ENCODE data around the gene VSTM2B. TPM values are rescaled to one million over a fixed set of nuclear protein-coding genes. Genes with fewer than 3 reads are reported as not detected.

Gene VSTM2B
- total RNA-seq, 1 experiment from 2014 or later: not detected

DNA sequence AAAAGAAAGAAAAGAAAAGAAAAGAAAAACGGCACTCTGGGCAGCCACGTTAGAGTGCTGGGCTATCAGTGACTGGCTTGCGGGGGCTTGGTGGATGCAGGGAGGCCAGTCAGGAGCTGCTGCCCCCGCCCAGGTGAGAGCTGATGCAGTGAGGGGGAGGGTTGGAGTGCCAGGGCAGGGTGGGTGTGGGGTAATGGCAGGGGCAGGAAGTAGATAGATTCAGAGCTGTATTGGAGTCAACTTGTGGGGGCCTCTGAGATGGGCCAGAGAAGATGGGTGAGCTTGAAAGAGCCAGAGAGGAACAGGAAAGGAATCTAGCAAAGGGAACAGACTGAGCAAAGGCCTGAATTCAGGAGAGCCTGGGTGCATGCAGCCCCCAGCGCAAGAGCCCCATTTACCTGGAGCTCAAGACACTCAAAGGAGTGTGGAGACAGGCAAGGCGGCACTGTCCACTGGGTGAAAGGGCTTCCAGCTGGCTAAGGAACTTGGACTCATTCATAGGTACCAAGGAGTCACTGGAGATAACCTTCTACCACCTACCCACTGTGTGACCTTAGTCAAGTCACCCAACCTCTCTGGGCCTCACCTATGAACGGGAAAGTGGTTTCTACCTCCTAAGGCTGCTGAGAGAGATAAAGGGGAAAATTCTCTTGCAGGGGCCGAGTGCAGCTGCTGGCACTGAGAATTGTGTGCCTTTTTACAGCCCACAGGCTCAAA, 20.2 kb downstream of the VSTM2B start:
- no peak overlapping the region for H3K4me2 ChIP-seq
- TF ChIP-seq, protein P1, sequence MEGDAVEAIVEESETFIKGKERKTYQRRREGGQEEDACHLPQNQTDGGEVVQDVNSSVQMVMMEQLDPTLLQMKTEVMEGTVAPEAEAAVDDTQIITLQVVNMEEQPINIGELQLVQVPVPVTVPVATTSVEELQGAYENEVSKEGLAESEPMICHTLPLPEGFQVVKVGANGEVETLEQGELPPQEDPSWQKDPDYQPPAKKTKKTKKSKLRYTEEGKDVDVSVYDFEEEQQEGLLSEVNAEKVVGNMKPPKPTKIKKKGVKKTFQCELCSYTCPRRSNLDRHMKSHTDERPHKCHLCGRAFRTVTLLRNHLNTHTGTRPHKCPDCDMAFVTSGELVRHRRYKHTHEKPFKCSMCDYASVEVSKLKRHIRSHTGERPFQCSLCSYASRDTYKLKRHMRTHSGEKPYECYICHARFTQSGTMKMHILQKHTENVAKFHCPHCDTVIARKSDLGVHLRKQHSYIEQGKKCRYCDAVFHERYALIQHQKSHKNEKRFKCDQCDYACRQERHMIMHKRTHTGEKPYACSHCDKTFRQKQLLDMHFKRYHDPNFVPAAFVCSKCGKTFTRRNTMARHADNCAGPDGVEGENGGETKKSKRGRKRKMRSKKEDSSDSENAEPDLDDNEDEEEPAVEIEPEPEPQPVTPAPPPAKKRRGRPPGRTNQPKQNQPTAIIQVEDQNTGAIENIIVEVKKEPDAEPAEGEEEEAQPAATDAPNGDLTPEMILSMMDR (conservative IDR thresholded peaks at IDR 0.05): no peak
- TF ChIP-seq EZH2 (IDR thresholded peaks at IDR 0.05; ENCODE audit: low read depth): no peak
- H3K9me3 ChIP-seq (ENCODE audit: insufficient read depth, low read depth): no peaks in the 10 kb centered on the region
- H3K27me3 ChIP-seq (ENCODE audit: insufficient read depth, low read depth): peaks cover 69% of the 10 kb centered on the region
- H3K36me3 ChIP-seq (ENCODE audit: low read depth): no peaks in the 10 kb centered on the region
- CTCF ChIA-PET: no interaction called here
- BruUV-seq (replicated peaks): no TSS peak
- no peaks in the 10 kb centered on the region for H3F3A ChIP-seq (ENCODE audit: insufficient read depth, low read depth)
- H3K4me1 ChIP-seq (replicated peaks; ENCODE audit: insufficient read depth): no peaks in the 10 kb centered on the region
- H3K27ac ChIP-seq: no peak overlapping the region
- H2AFZ ChIP-seq: no peak overlapping the region
- POLR2A ChIA-PET (ENCODE audit: unreplicated experiment): no interaction called here
- no peak overlapping the region for H3K4me3 ChIP-seq
- H3K79me2 ChIP-seq (ENCODE audit: low read depth): no peaks in the 10 kb centered on the region
- H4K20me1 ChIP-seq (ENCODE audit: insufficient read depth): no peaks in the 10 kb centered on the region
- intact Hi-C loops (cut with micrococcal nuclease; ENCODE audit: unreplicated experiment): no loop called here
- H3K9me2 ChIP-seq (ENCODE audit: insufficient read depth): no peaks in the 10 kb centered on the region
- DNase-seq: no peak

DNA sequence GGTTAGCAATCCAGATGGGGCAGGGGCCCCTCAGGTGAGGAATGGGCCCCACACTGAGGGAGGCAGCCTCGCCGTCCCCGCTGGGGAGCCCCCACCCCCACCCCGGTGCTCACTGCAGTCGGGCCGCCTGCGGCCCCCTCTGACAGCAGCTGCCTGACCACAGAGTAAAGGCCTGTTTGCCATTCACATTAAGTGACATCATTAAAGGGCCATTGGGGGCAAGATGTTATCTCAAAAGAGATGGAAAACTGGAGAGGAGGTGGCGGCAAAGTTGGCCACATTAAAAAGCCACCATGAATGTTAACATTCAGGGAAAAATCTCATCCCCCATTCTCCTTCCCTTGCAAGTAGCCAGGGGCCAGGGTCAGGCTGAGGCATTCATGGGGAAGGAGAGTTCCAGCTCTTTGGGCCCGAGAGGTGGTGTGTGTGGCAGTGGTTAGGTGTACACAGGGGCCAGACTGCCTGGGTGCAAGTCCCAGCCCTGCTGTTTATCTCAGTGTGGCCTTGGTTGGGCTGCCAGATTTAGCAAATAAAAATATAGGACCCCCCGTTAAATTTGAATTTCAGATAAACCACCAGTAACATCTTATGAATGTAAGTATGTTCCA, 20.9 kb downstream of the VSTM2B start:
- DNase-seq: no peak

DNA sequence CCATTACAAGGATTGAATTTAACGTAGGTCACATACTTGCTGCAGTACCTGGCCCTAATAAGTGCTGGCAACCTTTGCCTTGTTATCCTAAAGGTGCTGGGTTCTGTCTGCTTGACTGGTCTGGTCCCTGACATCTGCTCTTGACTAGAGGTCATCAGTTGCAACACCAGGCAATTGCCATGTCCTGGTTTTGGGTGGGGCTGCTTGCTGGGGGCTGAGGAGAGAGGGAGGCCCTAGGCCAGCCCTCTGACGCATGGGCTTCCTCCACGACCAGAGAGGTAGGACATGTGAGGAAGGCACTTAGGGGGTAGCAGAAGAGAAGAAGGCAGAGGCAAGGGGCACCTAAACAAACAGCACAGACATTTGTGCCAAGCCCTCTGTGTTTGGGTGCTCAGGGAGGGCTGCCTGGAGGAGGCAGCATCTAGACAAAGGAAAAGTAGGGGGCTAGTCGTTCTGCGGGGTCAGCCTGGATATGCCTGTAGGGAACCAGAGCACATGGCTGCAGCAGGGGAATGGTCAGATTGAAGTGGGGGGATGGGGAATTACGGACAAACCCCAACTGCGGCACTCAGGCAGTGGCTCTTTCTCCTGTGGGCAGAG, 21.7 kb downstream of the VSTM2B start:
- Histone ChIP-seq H3F3A (ENCODE audit: insufficient read depth, low read depth) (no peaks in the 10 kb centered on the region), H3K9me3 (ENCODE audit: insufficient read depth, low read depth) (no peaks in the 10 kb centered on the region), H3K9me2 (ENCODE audit: insufficient read depth) (no peaks in the 10 kb centered on the region), H4K20me1 (ENCODE audit: insufficient read depth) (no peaks in the 10 kb centered on the region), H3K36me3 (ENCODE audit: low read depth) (no peaks in the 10 kb centered on the region), H3K79me2 (ENCODE audit: low read depth) (no peaks in the 10 kb centered on the region), H2AFZ (no peak overlapping the region), H3K4me2 (no peak overlapping the region), H3K4me3 (no peak overlapping the region), H3K4me1 (replicated peaks; ENCODE audit: insufficient read depth) (no peaks in the 10 kb centered on the region), H3K27me3 (ENCODE audit: insufficient read depth, low read depth) (peaks cover 83% of the 10 kb centered on the region), H3K27ac (no peak overlapping the region)
- no TSS peak for BruUV-seq (replicated peaks)
- no peak for DNase-seq
- ChIA-PET CTCF (no interaction called here), POLR2A (ENCODE audit: unreplicated experiment) (no interaction called here)
- intact Hi-C loops (cut with micrococcal nuclease; ENCODE audit: unreplicated experiment): no loop called here
- TF ChIP-seq EZH2 (IDR thresholded peaks at IDR 0.05; ENCODE audit: low read depth): no peak
- TF ChIP-seq, protein P1 (conservative IDR thresholded peaks at IDR 0.05): no peak

More for the DNA sequence above, 20.9 kb downstream of the VSTM2B start:
- CTCF ChIA-PET: no interaction called here
- Histone ChIP-seq H3K9me2 (ENCODE audit: insufficient read depth) (no peaks in the 10 kb centered on the region), H2AFZ (no peak overlapping the region), H3K9me3 (ENCODE audit: insufficient read depth, low read depth) (no peaks in the 10 kb centered on the region), H4K20me1 (ENCODE audit: insufficient read depth) (no peaks in the 10 kb centered on the region), H3K36me3 (ENCODE audit: low read depth) (no peaks in the 10 kb centered on the region), H3K4me2 (no peak overlapping the region), H3K4me1 (replicated peaks; ENCODE audit: insufficient read depth) (no peaks in the 10 kb centered on the region), H3F3A (ENCODE audit: insufficient read depth, low read depth) (no peaks in the 10 kb centered on the region), H3K27ac (no peak overlapping the region), H3K27me3 (ENCODE audit: insufficient read depth, low read depth) (peaks cover 76% of the 10 kb centered on the region), H3K79me2 (ENCODE audit: low read depth) (no peaks in the 10 kb centered on the region), H3K4me3 (no peak overlapping the region)
- POLR2A ChIA-PET (ENCODE audit: unreplicated experiment): no interaction called here
- BruUV-seq (replicated peaks): no TSS peak
- no peak for TF ChIP-seq EZH2 (IDR thresholded peaks at IDR 0.05; ENCODE audit: low read depth)
- TF ChIP-seq, protein P1 (conservative IDR thresholded peaks at IDR 0.05): no peak
- intact Hi-C loops (cut with micrococcal nuclease; ENCODE audit: unreplicated experiment): no loop called here
